HG03108 (cell line): ENCODE results near the gene EOLA1.
"Not testable (repeated sequence)": the region's sequence is repeated elsewhere in the genome, so short reads cannot be mapped to it uniquely, and the experiment has no call there.

Source experiments
- ATAC-seq: cut with Tn5 transposase; IDR thresholded peaks from one replicate; pipeline ENCODE4 v1.9.1; 2021; ENCODE audit warnings: moderate library complexity; ENCODE audit not compliant: unreplicated experiment

The EOLA1 gene

GRCh38 chrX:149595214-149595613 lies 54.4 kb downstream of the EOLA1 start, which contains the start of gene HSFX2:
Gene HSFX2 (minus strand): TSS chrX:149595314. CDS start chrX:149594700, 614 bp downstream.
- not testable (repeated sequence) for ATAC-seq

DNA sequence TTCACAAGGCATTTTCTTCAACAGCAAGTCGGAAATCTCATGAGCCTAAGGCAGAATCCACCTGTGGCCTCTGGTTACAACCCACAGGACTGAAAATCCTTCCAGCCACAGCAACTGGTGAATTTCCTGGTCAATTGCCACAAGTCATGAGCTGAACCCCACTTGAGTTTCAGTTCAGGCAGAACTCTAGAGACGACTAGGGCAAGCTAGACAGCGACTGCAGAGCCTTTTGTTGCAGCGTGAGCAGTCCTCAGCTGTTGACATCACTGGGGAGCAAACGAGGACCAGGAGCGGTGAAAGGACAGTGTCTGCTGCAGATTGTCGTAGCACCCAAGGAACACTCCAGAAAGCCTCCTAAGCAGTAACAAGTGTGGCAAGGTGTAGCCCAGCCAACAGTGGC lies 55.1 kb downstream of the EOLA1 start:
- ATAC-seq = not testable (repeated sequence)
